ENCODE results near the gene GTF2H3.
A peak's percentile ranks its signal among the peaks of the same experiment; 100 is the strongest.

Gene GTF2H3

DNA sequence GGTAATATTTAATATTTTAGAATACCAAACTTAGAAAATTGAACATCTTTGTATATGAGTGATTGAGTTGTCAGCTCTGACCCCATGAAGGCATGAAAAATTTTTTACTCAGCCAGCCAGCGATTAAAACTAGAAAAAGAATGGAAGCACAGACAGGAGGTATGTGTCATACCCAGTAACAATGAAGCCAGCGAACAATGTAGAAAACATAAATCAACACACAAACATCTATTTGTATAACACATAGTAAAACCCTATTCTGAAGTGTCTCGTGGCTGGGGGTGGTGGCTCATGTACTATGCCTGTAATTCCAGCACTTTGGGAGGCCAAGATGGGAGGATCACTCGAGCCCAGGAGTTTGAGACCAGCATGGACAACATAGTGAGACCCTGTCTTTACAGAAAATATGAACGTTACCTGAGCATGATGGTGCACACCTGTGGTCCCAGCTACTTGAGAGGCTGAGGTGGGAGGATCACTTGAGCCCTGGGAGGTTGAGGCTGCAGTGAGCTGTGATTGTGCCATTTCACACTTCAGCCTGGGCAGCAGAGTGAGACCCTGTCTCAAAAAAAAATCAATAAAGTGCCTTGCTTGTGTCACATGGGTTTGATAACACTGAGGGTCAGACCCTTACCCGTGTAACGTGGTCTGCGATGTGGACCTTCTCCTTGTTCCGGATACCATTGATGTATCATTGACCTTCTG lies 43.1 kb downstream of the GTF2H3 start:
- H2BK120ac ChIP-seq (ENCODE audit: insufficient read depth, low read length, poor library complexity): no peak overlapping the region

DNA sequence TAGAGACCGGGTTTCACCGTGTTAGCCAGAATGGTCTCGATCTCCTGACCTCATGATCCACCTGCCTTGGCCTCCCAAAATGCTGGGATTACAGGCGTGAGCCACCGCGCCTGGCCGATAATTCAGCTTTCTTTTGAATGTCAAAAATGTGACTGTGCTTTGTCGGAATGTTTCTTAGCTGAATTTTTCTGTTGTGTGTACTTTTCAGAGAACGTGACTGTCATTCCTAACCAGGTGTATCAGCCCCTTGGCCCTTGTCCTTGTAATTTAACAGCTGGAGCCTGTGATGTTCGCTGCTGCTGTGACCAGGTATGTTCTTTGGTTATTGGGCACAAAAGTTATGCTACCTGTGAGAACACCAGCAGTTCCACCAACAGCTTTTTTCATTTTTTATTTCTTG lies 45.4 kb downstream of the GTF2H3 start:
- Histone ChIP-seq H2BK120ac (ENCODE audit: insufficient read depth, low read length, poor library complexity) (no peak overlapping the region), H3K36me3 (ENCODE audit: control insufficient read depth in 1 of 2, insufficient read depth in 2 of 2, low read length in 2 of 2) (peaks cover 13 to 14% of the 10 kb centered on the region in 2 experiments), H2BK12ac (ENCODE audit: low read length) (no peak overlapping the region), H3K4me2 (ENCODE audit: low read length) (no peak overlapping the region), H3K9me3 (ENCODE audit: insufficient read depth, low read depth, low read length) (no peaks in the 10 kb centered on the region), H3K27me3 (ENCODE audit: insufficient read depth, low read length) (no peaks in the 10 kb centered on the region), H3K18ac (ENCODE audit: low read length) (no peak overlapping the region), H3K23ac (ENCODE audit: low read length) (no peak overlapping the region), H2AFZ (ENCODE audit: insufficient read depth, low read length, poor library complexity) (no peak overlapping the region), H3K9ac (ENCODE audit: low read length) (no peak overlapping the region), H3K4me3 (ENCODE audit: low read depth, low read length) (no peak overlapping the region), H3K27ac (ENCODE audit: low read depth, low read length) (no peak overlapping the region), H4K8ac (ENCODE audit: low read depth, low read length) (no peak overlapping the region), H4K91ac (ENCODE audit: low read depth, low read length) (no peak overlapping the region), H3K4me1 (ENCODE audit: control insufficient read depth in 1 of 2, insufficient read depth in 2 of 2, low read length in 2 of 2) (no peaks in the 10 kb centered on the region), H4K12ac (ENCODE audit: low read depth, low read length) (no peak overlapping the region), H2AK5ac (ENCODE audit: low read length) (no peak overlapping the region), H3K79me1 (ENCODE audit: low read length) (no peaks in the 10 kb centered on the region), H3K79me2 (ENCODE audit: control insufficient read depth, insufficient read depth, low read length, poor library complexity) (no peaks in the 10 kb centered on the region), H3K4ac (ENCODE audit: low read depth, low read length) (no peak overlapping the region), H3K14ac (ENCODE audit: low read length) (no peak overlapping the region), H2BK5ac (ENCODE audit: low read depth, low read length, poor library complexity) (no peak overlapping the region)
- peak; percentile 74 to 86 for DNase-seq
- no CpG with 5 or more reads among the region's 10 CpGs for WGBS (ENCODE audit: extremely low coverage, insufficient coverage, insufficient read length)

More for the DNA sequence above, 43.1 kb downstream of the GTF2H3 start:
- no CpG with 5 or more reads among the region's 9 CpGs for WGBS (ENCODE audit: extremely low coverage, insufficient coverage, insufficient read length)
- H2BK12ac ChIP-seq (ENCODE audit: low read length): no peak overlapping the region
- H3K36me3 ChIP-seq (ENCODE audit: control insufficient read depth in 1 of 2, insufficient read depth in 2 of 2, low read length in 2 of 2): peaks cover 13 to 15% of the 10 kb centered on the region in 2 experiments
- H3K14ac ChIP-seq (ENCODE audit: low read length): no peak overlapping the region
- no peak overlapping the region for H3K23ac ChIP-seq (ENCODE audit: low read length)
- H3K79me2 ChIP-seq (ENCODE audit: control insufficient read depth, insufficient read depth, low read length, poor library complexity): no peaks in the 10 kb centered on the region
- H3K4me1 ChIP-seq (ENCODE audit: control insufficient read depth in 1 of 2, insufficient read depth in 2 of 2, low read length in 2 of 2): peaks cover 0 to 2% of the 10 kb centered on the region in 2 experiments
- H2BK5ac ChIP-seq (ENCODE audit: low read depth, low read length, poor library complexity): no peak overlapping the region
- H3K18ac ChIP-seq (ENCODE audit: low read length): no peak overlapping the region
- H3K9ac ChIP-seq (ENCODE audit: low read length): no peak overlapping the region
- H3K4me3 ChIP-seq (ENCODE audit: low read depth, low read length): no peak overlapping the region
- no peak overlapping the region for H3K4ac ChIP-seq (ENCODE audit: low read depth, low read length)
- H3K27ac ChIP-seq (ENCODE audit: low read depth, low read length): no peak overlapping the region
- no peaks in the 10 kb centered on the region for H3K79me1 ChIP-seq (ENCODE audit: low read length)
- no peak overlapping the region for H2AK5ac ChIP-seq (ENCODE audit: low read length)
- H3K27me3 ChIP-seq (ENCODE audit: insufficient read depth, low read length): no peaks in the 10 kb centered on the region
- H2AFZ ChIP-seq (ENCODE audit: insufficient read depth, low read length, poor library complexity): no peak overlapping the region
- DNase-seq: no peak
- no peak overlapping the region for H4K8ac ChIP-seq (ENCODE audit: low read depth, low read length)
- H4K91ac ChIP-seq (ENCODE audit: low read depth, low read length): no peak overlapping the region
- H4K12ac ChIP-seq (ENCODE audit: low read depth, low read length): no peak overlapping the region
- no peaks in the 10 kb centered on the region for H3K9me3 ChIP-seq (ENCODE audit: insufficient read depth, low read depth, low read length)
- H3K4me2 ChIP-seq (ENCODE audit: low read length): no peak overlapping the region

DNA sequence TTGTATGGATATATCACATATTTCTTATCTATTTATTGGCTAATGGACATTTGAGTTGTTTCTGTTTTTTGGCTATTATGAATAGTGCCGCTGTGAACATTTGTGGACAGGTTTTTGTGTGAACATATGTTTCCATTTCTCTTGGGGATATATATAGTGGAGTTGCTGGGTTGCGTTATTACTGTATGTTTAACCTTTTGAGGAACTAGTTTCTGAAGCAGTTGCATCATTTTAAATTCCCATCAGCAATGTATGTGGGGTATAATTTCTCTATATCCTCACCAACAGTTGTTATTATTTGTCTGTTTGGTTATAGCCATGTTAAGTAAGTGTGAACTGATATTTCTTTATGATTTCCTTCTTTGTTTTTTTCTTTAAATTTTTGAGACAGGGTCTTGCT lies 48.0 kb downstream of the GTF2H3 start:
- H2AFZ ChIP-seq (ENCODE audit: insufficient read depth, low read length, poor library complexity): no peak overlapping the region
- H3K18ac ChIP-seq (ENCODE audit: low read length): no peak overlapping the region
- H3K79me1 ChIP-seq (ENCODE audit: low read length): no peaks in the 10 kb centered on the region
- no peaks in the 10 kb centered on the region for H3K79me2 ChIP-seq (ENCODE audit: control insufficient read depth, insufficient read depth, low read length, poor library complexity)
- no peak overlapping the region for H2AK5ac ChIP-seq (ENCODE audit: low read length)
- no peak overlapping the region for H4K12ac ChIP-seq (ENCODE audit: low read depth, low read length)
- H3K4ac ChIP-seq (ENCODE audit: low read depth, low read length): no peak overlapping the region
- H3K23ac ChIP-seq (ENCODE audit: low read length): no peak overlapping the region
- no peak overlapping the region for H3K4me3 ChIP-seq (ENCODE audit: low read depth, low read length)
- DNase-seq: no peak
- no peak overlapping the region for H4K8ac ChIP-seq (ENCODE audit: low read depth, low read length)
- no peaks in the 10 kb centered on the region for H3K4me1 ChIP-seq (ENCODE audit: control insufficient read depth in 1 of 2, insufficient read depth in 2 of 2, low read length in 2 of 2)
- H2BK5ac ChIP-seq (ENCODE audit: low read depth, low read length, poor library complexity): no peak overlapping the region
- H3K9me3 ChIP-seq (ENCODE audit: insufficient read depth, low read depth, low read length): no peaks in the 10 kb centered on the region
- no peak overlapping the region for H4K91ac ChIP-seq (ENCODE audit: low read depth, low read length)
- no peak overlapping the region for H3K14ac ChIP-seq (ENCODE audit: low read length)
- no peak overlapping the region for H3K4me2 ChIP-seq (ENCODE audit: low read length)
- no peaks in the 10 kb centered on the region for H3K27me3 ChIP-seq (ENCODE audit: insufficient read depth, low read length)
- no peak overlapping the region for H3K9ac ChIP-seq (ENCODE audit: low read length)
- no CpG with 5 or more reads among the region's 2 CpGs for WGBS (ENCODE audit: extremely low coverage, insufficient coverage, insufficient read length)
- H3K27ac ChIP-seq (ENCODE audit: low read depth, low read length): no peak overlapping the region
- peaks cover 4% of the 10 kb centered on the region in 2 experiments for H3K36me3 ChIP-seq (ENCODE audit: control insufficient read depth in 1 of 2, insufficient read depth in 2 of 2, low read length in 2 of 2)
- no peak overlapping the region for H2BK12ac ChIP-seq (ENCODE audit: low read length)
- H2BK120ac ChIP-seq (ENCODE audit: insufficient read depth, low read length, poor library complexity): no peak overlapping the region

DNA sequence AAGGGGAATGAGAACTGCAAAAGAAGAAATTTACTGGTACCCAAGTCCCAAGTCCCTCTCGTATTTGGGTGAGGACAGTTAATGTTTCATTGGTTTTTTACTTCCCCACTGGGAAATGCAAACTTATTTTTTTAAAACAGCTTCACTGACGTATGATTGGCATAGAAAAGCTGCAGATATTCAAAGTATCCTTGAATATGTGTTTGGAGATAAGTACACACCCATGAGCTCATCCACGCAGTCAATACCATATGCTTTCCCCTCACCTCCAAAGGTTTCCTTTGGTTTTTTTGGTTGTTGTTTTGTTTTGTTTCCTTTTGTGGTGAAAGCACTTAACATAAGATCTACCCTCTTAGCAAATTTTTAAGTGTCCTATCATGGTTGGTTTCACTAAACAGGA lies 50.3 kb downstream of the GTF2H3 start:
- no peak overlapping the region for H3K4ac ChIP-seq (ENCODE audit: low read depth, low read length)
- H3K27ac ChIP-seq (ENCODE audit: low read depth, low read length): no peak overlapping the region
- H4K8ac ChIP-seq (ENCODE audit: low read depth, low read length): no peak overlapping the region
- no peak overlapping the region for H3K9ac ChIP-seq (ENCODE audit: low read length)
- H2BK5ac ChIP-seq (ENCODE audit: low read depth, low read length, poor library complexity): no peak overlapping the region
- H2BK12ac ChIP-seq (ENCODE audit: low read length): no peak overlapping the region
- H3K27me3 ChIP-seq (ENCODE audit: insufficient read depth, low read length): no peaks in the 10 kb centered on the region
- H2BK120ac ChIP-seq (ENCODE audit: insufficient read depth, low read length, poor library complexity): no peak overlapping the region
- no peak overlapping the region for H3K4me2 ChIP-seq (ENCODE audit: low read length)
- no peak overlapping the region for H3K14ac ChIP-seq (ENCODE audit: low read length)
- H3K4me3 ChIP-seq (ENCODE audit: low read depth, low read length): no peak overlapping the region
- WGBS (ENCODE audit: extremely low coverage, insufficient coverage, insufficient read length): no CpG with 5 or more reads among the region's 3 CpGs
- H3K79me1 ChIP-seq (ENCODE audit: low read length): no peaks in the 10 kb centered on the region
- no peak overlapping the region for H3K23ac ChIP-seq (ENCODE audit: low read length)
- no peaks in the 10 kb centered on the region for H3K79me2 ChIP-seq (ENCODE audit: control insufficient read depth, insufficient read depth, low read length, poor library complexity)
- no peak overlapping the region for H2AFZ ChIP-seq (ENCODE audit: insufficient read depth, low read length, poor library complexity)
- no peaks in the 10 kb centered on the region for H3K9me3 ChIP-seq (ENCODE audit: insufficient read depth, low read depth, low read length)
- peaks cover 8 to 11% of the 10 kb centered on the region in 2 experiments for H3K36me3 ChIP-seq (ENCODE audit: control insufficient read depth in 1 of 2, insufficient read depth in 2 of 2, low read length in 2 of 2)
- DNase-seq: no peak
- no peak overlapping the region for H4K12ac ChIP-seq (ENCODE audit: low read depth, low read length)
- no peak overlapping the region for H3K18ac ChIP-seq (ENCODE audit: low read length)
- no peak overlapping the region for H4K91ac ChIP-seq (ENCODE audit: low read depth, low read length)
- no peaks in the 10 kb centered on the region for H3K4me1 ChIP-seq (ENCODE audit: control insufficient read depth in 1 of 2, insufficient read depth in 2 of 2, low read length in 2 of 2)
- no peak overlapping the region for H2AK5ac ChIP-seq (ENCODE audit: low read length)
